ENCODE results near the gene DHCR7.

DHCR7 gene

DNA sequence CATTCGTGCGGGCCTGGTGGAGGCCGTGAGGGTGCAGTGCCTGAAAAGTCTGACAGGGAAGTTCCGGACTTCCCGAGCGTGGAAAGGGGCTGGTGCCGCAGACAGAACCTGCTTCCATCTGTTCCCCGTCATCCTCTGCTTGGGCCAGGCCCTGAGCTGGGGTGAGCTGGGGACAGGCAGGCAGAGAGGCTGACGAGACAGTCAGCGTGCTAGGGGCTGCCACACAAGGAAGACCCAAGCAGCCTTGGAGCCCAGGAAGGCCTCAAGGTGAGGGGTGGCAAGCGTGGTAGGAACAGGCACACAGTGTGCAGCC lies 30.3 kb upstream of the DHCR7 start:
- no peak for DNase-seq (ENCODE audit: low read depth, low spot score)

DNA sequence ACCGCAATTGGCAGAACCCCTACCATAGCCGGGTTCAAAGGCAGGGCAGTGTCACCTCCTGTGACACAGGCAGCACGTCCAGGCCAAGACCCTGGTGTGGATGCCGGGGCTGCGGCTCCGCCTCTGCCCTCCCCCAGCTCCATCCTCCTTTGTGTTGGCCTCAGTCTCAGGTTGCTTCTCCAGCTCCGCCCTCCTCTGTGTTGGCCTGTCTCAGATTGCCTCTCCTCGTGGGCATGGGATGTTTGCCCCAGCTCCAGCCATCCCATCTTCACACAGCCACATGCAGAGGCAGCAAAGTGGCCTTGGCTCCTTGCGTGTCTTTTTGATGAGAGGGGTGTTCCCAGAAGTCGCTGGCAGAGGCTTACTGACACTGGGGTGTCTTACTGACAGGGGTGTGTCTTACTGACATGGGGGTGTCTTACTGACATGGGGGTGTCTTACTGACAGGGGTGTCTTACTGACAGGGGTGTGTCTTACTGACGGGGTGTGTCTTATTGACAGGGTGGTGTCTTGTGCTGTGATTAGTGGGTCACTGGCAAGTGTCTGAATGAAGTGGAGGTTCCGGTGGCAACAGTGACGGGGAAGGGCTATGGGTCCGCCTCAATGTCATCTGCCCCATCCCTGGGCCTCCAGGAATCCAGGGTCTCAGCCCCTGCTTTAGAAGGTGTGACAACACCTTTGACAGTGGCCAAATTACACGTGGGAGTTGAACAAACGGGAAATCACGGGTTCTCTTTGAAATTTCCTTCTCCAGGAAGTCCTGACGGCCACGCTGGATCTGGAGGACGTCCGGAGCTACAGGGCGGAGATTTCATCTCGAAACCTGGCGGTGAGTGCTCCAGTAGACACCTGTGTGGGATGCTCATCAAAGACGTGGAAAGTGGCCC lies 29.7 kb upstream of the DHCR7 start:
- DNase-seq (ENCODE audit: low read depth, low spot score): no peak

DNA sequence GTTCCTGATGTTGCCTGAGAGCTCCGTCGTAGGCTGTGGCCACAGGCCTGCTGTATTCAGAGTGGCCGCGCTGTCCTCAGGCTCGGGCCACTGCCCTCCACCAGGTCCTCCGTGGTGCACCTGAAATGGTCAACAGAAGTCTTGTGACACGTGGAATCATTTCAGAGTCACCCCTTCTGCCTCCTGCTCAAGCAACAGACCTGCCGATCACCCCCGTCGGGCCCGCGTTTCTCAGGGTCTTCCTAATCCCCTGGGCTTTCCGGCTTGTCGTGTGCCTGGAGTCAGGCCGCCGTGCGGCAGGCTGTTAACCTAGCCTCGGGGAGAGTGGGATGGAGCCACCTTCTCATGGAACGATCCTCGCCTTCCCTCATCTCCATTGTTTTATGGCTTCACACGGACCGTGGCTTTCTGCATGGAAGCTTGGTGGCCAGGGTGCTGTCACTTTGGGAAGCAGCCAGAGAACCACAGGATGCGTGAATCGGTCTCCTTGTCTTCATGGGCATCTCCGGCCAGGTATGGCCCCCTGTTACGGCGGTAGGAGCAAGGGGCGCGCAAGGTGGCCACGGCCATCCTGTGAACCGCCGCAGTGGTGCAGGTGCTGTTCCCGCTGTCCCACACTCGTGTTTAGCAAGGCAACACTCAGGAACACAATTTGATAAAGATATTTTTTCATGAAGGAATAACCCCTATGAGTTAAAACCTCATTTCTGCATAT lies 28.9 kb upstream of the DHCR7 start:
- DNase-seq (ENCODE audit: low read depth, low spot score): no peak

DNA sequence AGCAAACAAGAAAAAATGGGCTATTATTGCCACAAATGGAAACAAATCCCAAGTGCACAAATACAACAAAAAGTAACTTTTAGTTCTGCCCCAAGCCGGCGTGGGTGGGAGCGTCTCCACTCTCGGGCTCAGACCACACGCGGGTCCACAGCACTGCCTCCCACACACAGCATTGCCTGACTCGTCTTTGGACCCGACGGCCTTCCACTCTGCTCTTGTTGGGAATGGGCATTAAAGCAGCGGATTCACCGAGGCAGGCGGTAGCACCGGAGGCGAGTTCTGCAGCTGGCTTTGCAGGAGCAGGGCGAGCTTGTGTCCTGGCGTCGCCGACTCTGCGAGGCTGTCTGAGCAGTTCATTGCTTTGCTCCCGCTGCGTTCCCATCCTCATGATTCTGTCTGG lies 27.8 kb upstream of the DHCR7 start:
- DNase-seq (ENCODE audit: low read depth, low spot score): no peak

DNA sequence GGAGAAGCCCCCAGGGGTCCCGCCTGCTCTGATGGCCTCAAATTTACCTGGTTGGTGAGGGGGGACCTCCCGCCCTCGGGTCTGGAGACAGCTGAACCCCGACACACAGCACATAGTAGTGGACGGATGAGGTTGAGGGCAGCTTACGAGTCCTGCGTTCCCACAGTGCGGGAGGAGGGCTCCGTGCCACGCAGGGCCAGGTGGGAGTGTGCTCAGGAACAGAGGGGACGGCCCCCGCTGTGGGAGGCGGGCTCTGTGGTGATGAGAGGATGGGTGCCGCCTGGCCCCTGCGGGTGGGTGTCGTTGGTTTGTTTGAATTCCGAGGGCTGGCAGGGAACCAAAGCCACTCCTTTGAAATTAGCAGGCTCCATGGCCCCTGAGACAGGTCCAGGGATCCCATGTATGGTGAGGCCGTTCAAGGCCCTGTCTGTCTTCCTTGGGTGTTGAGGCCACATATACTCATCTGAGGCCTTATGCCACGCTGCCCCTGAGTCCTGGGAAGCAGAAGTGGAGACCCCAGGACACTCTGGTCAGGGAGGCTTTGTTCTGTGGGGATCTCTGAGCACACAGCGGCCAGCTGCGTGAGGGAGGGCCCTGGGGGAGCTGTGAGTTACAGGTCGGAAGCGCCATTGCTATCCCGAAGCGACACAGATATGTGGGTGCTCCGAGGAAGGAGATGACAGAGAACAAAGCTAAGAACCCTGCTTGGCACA lies 26.7 kb upstream of the DHCR7 start:
- DNase-seq (ENCODE audit: low read depth, low spot score): no peak

DNA sequence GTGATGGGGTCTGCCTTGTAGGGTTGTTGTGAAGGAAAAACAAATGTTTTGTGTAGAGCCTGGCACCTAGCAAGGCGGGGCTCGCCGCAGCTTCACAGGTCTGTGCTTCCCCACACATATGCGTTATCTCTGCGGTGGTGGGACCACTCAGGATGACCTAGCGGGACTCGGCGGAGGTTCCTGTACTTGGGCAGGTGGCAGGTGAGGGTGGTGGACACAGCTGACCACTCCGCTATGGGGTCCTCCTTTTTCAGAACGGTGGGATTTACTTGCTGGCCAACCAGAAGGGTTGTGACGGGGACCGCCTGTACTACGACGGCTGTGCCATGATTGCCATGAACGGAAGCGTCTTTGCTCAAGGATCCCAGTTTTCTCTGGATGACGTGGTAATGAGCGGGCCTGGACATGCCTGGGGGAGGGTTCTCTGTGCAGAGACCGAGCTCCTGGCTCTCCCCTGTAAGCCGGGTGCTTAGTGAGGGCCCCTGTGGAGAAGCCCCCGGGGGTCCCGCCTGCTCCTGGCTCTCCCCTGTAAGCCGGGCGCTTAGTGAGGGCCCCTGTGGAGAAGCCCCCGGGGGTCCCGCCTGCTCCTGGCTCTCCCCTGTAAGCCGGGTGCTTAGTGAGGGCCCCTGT lies 26.1 kb upstream of the DHCR7 start:
- no peak for DNase-seq (ENCODE audit: low read depth, low spot score)

DNA sequence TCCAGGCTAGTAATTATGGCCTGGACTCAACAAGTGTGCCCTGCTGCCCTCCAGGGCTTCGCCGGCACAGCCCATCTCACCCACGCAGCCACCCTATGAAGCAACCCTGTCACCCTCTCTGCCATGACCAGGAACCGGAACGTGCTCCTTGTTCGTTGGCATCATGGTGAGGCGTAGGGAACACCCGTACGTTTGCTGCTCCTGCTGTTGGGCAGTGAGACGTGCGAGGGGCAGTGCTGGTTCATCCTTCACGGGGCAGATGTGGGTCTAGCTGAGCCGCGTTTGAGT lies 25.5 kb upstream of the DHCR7 start:
- no peak for DNase-seq (ENCODE audit: low read depth, low spot score)

DNA sequence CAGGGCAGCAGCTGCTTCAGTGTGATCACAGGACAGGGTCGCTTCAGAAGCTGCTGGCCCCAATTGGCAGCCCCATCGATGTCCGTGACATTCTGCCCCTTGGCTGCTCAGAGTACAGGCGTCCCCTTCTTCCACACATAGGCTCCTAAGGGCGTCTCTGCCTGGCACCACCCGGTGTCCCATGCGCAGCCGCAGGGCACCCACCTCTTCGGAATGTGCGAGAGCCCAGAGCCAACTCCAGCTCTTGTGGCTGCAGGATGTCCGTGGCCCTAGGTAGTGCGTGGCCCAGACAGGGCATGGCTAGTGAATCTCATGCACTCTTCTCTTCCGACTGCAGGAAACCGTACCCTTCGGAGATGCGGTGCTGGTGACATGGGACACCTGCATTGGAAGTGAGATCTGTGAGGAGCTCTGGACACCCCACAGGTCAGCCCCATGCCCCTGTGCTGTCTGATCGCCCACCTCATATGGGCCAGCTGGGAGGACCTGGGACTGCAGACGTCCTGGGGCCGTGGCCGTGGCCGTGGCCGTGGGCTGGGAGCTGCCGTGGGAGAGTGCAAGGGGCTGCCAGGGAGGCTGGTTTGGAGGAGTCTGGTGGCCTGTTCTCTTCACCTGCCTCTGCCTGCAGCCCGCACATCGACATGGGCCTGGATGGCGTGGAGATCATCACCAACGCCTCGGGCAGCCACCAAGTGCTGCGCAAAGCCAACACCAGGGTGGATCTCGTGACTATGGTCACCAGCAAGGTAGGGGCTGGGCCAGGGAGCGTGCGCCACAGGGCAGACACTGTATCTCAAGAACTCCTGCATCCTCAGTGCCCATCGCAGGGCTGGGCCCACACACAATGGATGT lies 25.0 kb upstream of the DHCR7 start:
- no peak for DNase-seq (ENCODE audit: low read depth, low spot score)

DNA sequence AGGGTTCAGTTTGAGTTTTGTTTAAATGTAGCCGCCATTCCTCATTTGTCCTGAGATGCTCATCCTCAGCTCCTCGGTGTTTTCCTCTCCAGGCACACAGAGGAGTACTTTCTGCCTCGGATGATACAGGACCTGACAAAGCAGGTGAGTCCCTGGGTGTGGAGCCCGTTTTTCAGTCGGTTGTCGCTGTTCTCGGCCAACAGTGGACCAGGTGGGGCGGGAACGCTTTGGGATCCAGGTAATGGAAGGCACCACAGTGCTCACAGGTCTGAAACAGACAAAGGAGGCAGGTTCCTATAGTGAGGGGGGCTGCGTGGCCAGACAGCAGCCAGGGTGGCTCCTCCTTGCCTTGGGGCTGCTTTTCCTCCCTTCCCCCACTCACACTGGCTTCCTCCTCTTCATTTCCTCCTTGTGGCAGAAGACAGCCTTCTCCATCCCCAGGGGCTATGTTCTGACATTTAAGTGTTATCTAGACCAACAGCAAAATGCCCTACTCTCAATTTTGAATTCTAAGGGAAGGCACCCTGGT lies 24.2 kb upstream of the DHCR7 start:
- no peak for DNase-seq (ENCODE audit: low read depth, low spot score)

DNA sequence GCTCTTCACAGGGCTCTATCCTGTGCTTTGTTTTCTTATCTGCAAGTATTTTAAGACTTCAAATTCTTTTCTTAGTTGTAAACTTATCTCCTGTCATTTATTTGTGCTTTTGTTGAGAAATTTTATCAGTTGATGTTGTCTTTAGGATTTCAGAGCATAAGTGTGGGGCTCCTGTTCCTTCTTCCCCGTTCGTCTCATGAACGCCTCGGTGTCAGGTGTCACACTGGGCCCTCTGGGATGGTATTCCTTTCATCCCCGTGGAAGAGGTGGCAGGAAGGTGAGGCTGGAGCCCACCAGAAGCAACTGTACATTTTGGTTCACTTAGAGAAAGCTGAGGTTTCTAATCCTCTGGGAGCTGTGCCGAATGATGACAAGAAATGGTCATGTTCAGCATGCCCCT lies 22.8 kb upstream of the DHCR7 start:
- no peak for DNase-seq (ENCODE audit: low read depth, low spot score)

DNA sequence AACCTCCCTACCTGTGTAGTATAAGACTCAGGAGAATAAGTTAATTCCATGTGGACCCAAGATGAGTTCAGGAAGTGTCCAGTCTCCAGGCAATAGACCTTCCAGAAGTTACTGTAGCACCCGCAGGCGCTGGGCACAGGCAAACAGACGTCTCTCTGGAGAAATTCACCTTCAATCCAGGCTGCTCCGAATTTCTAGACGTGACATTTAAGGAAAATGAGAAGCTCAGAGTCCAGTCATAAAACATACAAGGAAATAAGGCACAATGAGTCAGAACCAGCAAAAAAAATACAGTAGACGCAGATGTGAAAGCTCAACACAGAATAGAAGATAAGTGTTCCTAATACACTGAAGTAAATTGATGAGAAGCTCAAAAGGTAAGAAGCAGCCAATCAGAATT lies 19.0 kb upstream of the DHCR7 start:
- no peak for DNase-seq (ENCODE audit: low read depth, low spot score)

DNA sequence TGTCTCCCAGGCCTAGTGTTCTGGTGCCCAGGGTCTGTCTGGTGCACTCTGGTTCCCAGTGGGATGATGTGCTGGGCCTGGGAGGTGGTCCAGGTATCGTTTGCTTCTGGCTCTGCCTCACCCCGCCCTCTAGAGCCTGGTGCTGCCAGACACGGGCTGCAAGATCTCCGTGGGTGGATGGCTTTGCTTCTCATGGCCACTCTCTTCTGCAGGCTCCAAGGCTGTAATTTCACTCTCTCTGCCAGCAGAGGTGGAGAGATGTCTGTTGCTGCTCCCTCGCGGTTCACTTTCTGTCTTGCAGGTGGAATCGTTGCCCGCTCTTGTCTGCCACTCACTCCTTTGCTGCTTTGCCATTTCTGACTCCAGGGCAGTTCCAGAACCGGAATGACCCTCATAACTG lies 18.2 kb upstream of the DHCR7 start:
- DNase-seq (ENCODE audit: low read depth, low spot score): no peak

DNA sequence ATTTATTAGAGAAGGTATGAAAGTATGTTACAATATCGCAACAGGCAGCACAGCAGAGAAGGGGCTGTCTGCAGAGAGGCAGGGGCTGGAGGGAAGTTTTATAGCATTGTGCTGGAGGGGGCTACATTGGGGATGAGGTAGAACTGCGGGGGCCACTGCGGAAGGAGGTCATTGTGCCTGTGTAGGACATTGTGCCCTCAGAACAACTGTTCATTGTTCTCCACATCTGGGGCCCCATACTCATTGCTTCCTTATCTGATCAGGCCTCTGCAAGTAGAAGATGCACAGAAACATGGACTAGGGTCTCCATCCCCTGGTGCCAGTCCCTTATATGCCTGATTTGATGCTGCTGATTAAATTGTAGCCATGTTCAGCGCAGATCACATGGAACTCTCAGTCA lies 16.9 kb upstream of the DHCR7 start:
- DNase-seq (ENCODE audit: low read depth, low spot score): no peak

DNA sequence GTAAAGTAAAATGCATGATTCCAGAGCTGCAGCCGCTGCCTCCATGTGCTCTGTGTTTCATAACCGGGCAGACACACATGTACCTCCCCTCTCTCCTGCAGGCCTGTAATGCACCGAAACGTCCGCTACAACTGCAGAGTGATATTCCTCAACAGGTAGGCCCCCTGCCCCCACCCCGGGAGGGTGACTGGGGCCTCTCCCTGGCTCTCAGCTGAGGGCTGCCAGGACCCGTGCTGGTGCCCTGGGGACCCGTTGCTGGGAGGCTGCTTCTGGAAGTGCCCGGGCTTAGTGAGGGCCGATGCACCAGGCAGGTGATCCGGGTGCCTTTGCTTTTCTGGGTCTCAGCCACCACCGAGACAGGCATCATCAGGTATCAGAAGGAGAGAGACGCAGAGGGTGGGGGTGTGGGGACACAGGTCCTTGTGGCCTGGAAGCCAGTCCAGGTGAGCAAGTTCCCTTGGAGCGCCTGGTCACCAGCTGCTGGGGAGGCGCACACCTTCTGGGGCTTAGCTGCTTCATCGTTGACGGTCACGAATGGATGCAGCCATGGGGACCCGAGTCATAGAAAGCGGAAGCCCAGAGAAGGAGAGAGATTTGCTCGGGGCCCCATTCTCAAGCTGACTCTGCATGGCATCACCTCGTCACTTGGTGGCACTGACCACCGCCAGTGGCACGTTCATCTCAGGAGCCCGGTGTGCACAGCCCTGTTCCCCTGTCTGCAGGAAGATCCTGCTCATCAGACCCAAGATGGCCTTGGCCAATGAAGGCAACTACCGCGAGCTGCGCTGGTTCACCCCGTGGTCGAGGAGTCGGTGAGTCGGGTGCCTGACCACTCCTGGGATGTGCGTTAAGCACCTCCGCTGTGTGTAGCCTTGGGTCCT lies 15.4 kb upstream of the DHCR7 start:
- DNase-seq (ENCODE audit: low read depth, low spot score): no peak

DNA sequence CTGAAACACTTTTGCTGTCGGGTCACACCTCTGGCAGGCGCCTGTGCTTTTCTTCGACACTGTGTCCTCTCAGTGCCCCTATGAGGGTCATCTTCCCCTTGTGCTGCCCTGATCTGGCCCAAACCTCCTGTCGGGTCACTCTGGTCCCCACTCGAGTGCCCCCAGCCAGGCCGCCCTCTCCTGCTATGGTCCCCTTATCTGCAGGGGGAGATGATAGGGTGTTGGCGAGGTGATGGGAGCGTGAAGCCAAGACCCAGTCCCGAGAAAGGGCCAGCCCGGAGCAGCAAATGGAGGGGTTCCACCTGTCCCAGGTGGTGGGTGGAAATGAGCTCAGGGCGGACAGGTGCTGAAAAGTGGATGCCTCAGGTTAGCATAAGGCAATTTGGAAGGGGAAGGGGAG lies 14.5 kb upstream of the DHCR7 start:
- DNase-seq (ENCODE audit: low read depth, low spot score): no peak

DNA sequence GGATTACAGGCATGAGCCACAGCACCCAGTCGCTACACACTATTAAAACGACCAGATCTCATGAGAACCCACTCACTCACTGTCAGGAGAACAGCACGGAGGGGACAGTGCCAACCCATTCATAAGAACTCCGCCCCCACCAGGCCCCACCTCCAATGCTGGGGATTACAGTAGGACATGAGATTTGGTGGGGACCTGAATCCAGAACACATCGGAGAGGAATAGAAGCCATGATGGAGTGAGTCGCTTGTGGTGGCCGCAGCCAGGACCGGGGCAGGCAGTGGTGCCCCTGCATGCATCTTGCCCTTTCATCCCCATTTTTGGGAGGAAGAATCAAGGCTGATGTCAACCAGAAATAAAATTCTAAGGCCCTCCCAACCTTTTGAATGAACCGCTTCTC lies 13.5 kb upstream of the DHCR7 start:
- no peak for DNase-seq (ENCODE audit: low read depth, low spot score)

DNA sequence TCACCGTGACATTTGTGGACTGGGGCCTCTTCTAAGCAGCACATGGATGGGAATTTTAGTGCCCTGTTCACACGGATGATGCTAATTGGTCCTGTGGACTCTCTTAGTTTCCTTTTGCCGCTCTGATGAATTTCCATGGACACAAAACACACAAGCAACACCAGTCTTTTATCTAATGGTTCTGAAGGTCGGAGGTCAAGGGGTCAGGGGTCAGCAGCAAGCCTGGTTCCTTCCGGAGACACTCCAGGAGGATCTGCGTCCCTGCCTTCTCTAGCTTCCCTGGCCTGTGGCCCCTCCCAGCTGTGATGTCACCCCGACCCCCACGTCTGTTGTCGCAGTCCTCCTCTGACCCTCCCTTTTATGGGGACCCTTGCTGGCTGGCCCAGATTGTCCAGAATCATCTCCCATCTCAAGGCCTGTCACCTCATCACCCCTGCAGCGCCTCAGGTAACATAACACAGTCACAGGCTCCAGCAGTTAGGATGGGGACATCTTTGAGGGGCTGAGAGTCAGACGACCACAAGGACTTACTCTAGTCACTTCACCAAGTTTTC lies 11.7 kb upstream of the DHCR7 start:
- no peak for DNase-seq (ENCODE audit: low read depth, low spot score)

DNA sequence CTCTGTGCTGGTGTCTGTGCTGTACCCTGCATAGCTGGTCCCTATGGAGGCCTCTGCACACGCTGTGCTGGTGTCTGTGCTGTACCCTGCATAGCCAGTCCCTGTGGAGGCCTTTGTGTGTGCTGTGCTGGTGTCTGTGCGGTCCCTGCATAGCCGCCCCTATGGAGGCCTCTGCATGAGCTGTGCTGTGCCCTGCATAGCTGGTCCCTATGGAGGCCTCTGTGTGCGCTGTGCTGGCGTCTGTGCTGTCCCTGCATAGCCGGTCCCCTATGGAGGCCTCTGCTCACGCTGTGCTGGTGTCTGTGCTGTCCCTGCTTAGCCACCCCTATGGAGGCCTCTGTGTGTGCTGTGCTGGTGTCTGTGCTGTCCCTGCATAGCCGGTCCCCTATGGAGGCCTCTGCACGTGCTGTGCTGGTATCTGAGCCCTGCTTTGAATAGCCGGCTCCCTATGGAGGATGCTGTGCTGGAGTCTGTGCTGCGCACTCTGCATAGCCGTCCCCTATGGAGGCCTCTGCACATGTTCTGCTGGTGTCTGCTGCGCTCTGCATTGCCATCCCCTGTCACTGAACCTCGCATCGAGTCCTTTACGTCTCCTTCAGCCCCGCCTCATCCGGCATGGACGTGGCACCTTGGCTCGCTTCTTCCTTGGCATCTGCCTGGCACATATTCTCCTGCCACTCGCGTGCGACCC lies 11.0 kb upstream of the DHCR7 start:
- no peak for DNase-seq (ENCODE audit: low read depth, low spot score)

All from activated naive CD8-positive, alpha-beta T cell treated with anti-CD3 and anti-CD28 coated beads, Interleukin-2, amount 50 U/mL, for 16 hours (primary cell).